Endodermal cell (in vitro differentiated cells): ENCODE measurements around the gene C4orf46. TPM values are rescaled to one million over a fixed set of nuclear protein-coding genes. Genes with fewer than 3 reads are reported as not detected.

ENCODE experiments used
- DNase-seq: peaks from one replicate; pipeline ENCODE4 v3.0.0-alpha.2; 2017
- H3K27ac ChIP-seq: 2 replicates; pipeline ENCODE4 v1.5.1; 2013; ENCODE audit warnings: mild to moderate bottlenecking, low read depth, low read length, moderate library complexity
- H3K27me3 ChIP-seq: 2 replicates; pipeline ENCODE4 v1.6.1; 2013; ENCODE audit warnings: mild to moderate bottlenecking, low read length, moderate library complexity; ENCODE audit not compliant: insufficient read depth, control insufficient read depth, poor library complexity, severe bottlenecking
- H3K36me3 ChIP-seq: 2 replicates; pipeline ENCODE4 v1.7.0; 2013; ENCODE audit warnings: mild to moderate bottlenecking, low read length, moderate library complexity; ENCODE audit not compliant: control insufficient read depth, insufficient read depth
- H3K4me1 ChIP-seq: one replicate; pipeline ENCODE4 v1.7.0; 2013; ENCODE audit warnings: low read length; ENCODE audit not compliant: control insufficient read depth, insufficient read depth
- H3K4me3 ChIP-seq: 2 replicates; pipeline ENCODE4 v1.5.1; 2013; ENCODE audit warnings: mild to moderate bottlenecking, low read length, moderate library complexity
- H3K9ac ChIP-seq: 2 replicates; pipeline ENCODE4 v1.6.1; 2013; ENCODE audit warnings: mild to moderate bottlenecking, low read length, moderate library complexity; ENCODE audit not compliant: poor library complexity, severe bottlenecking; ENCODE audit errors: extremely low read depth
- H3K9me3 ChIP-seq: 2 replicates; pipeline ENCODE4 v1.6.1; 2013; ENCODE audit warnings: mild to moderate bottlenecking, low read length, moderate library complexity; ENCODE audit not compliant: control insufficient read depth
- H3K27ac Mint-ChIP-seq: 2 replicates; pipeline ENCODE4 v1.8.0; 2020; ENCODE audit warnings: mixed read lengths
- H3K27me3 Mint-ChIP-seq: 2 replicates; pipeline ENCODE4 v1.8.0; 2021; ENCODE audit warnings: mild to moderate bottlenecking, mixed read lengths; ENCODE audit not compliant: insufficient read depth
- H3K36me3 Mint-ChIP-seq: 2 replicates; pipeline ENCODE4 v1.8.0; 2020; ENCODE audit warnings: low read depth, mixed read lengths
- H3K4me1 Mint-ChIP-seq: 2 replicates; pipeline ENCODE4 v1.8.0; 2020; ENCODE audit warnings: mixed read lengths
- H3K4me3 Mint-ChIP-seq: 2 replicates; pipeline ENCODE4 v1.8.0; 2020; ENCODE audit warnings: mild to moderate bottlenecking, moderate library complexity, mixed read lengths
- H3K9me3 Mint-ChIP-seq: 2 replicates; pipeline ENCODE4 v1.8.0; 2020; ENCODE audit warnings: mild to moderate bottlenecking, mixed read lengths
- CTCF ChIP-seq: fragments of 200-600 bp; sonication (generic); conservative IDR thresholded peaks from 2 replicates; pipeline ENCODE4 v1.5.0; 2021; ENCODE audit warnings: antibody characterized with exemption, mild to moderate bottlenecking
- WGBS, 2 experiments: methylation state at CpG; one replicate each; pipeline versions ENCODE4 v1.1.5 to v1.1.7; 2013; ENCODE audit warnings: missing lambda C conversion rate in 2 of 2, mixed read lengths in 1 of 2; ENCODE audit not compliant: insufficient coverage in 1 of 2, insufficient read length in 1 of 2; 5-methylcytosine and 5-hydroxymethylcytosine counted together
- total RNA-seq, 2 donors: library from RNA; stranded (reverse); fragmentation: NEBNext Ultra II Directional in 1 of 2; extraction: Animal tissue kit (Norgen Biotek cat#: 25700) in 1 of 2; gene quantifications; 2 replicates in 1 of 2; 3 replicates in 1 of 2; pipeline ENCODE4 v1.2.1, GENCODE V29; 2021

Gene C4orf46
- total RNA-seq, 2 donors from 2014 or later, result 18.1 to 22.0 TPM

- Histone ChIP-seq H3K27ac (no peak overlapping the region), H3K9me3 (no peaks in the 10 kb centered on the region), H3K4me3 (no peak overlapping the region), H3K4me1 (no peaks in the 10 kb centered on the region), H3K36me3 (no peaks in the 10 kb centered on the region), H3K27me3 (no peaks in the 10 kb centered on the region), H3K9ac (no peak overlapping the region)
- H3K27ac Mint-ChIP-seq, result no peak overlapping the region
- H3K9me3 Mint-ChIP-seq, result peaks cover 2% of the 10 kb centered on the region
- no peak for DNase-seq
- no peak for TF ChIP-seq CTCF
- 90 to 96% methylated on average over 6 to 11 of the region's 11 CpGs for WGBS, 2 experiments
- H3K4me3 Mint-ChIP-seq, result no peak overlapping the region
- no peaks in the 10 kb centered on the region for H3K36me3 Mint-ChIP-seq
- H3K4me1 Mint-ChIP-seq, result peaks cover 10% of the 10 kb centered on the region
- H3K27me3 Mint-ChIP-seq, result peaks cover 6% of the 10 kb centered on the region
Observed at GRCh38 chr4:158657291-158657690, 14.4 kb downstream of the C4orf46 start.

DNA sequence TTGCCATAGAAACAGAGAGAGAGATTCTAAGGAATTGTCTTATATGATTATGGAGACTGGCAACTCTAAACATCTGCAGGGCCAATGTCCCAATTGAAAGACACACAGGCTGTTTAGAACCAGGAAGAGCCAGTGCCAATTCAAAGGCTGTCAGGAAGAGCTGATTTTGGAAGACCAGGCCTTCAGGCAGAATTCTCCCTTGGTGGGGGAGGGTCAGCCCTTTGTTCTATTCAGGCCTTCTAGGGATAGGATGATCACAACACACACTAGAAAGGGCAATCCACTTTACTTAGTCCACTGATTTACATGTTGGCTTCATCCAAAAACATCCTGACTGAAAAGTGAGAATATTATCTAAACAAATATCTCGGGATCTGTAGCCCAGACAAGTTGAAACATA is 15.2 kb downstream of the C4orf46 start:
- H3K27me3 ChIP-seq, result no peaks in the 10 kb centered on the region
- H3K4me3 Mint-ChIP-seq, result no peak overlapping the region
- H3K27ac Mint-ChIP-seq, result no peak overlapping the region
- H3K4me1 Mint-ChIP-seq, result peaks cover 10% of the 10 kb centered on the region
- H3K4me3 ChIP-seq, result no peak overlapping the region
- no peak for TF ChIP-seq CTCF
- H3K9ac ChIP-seq, result no peak overlapping the region
- no peaks in the 10 kb centered on the region for H3K36me3 Mint-ChIP-seq
- H3K27ac ChIP-seq, result no peak overlapping the region
- no peak for DNase-seq
- peaks cover 6% of the 10 kb centered on the region for H3K27me3 Mint-ChIP-seq
- H3K9me3 ChIP-seq, result no peaks in the 10 kb centered on the region
- H3K4me1 ChIP-seq, result no peaks in the 10 kb centered on the region
- H3K36me3 ChIP-seq, result no peaks in the 10 kb centered on the region
- peaks cover 2% of the 10 kb centered on the region for H3K9me3 Mint-ChIP-seq
- WGBS, 2 experiments, result 71% methylated on average over 1 of the region's 1 CpG; no CpG with 5 or more reads in 1 of the 2 experiments

DNA sequence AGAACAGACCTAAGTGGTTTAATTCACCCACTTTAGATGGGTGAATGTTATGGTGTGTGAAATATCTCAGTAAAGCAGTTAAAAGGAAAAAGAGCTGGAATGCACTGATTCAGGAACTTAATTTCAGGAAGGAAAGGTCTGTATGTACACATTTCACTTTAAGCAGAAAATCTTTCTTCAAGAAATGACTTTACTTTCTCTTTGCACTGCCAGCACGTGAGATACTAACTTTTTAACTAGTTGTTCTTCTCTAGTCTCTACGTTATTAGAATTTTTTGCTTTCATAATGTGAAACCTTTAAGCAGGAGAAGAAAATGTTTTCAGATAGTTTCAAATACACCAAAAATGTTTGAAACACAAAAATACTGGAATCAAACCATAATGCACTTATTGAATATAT is 18.8 kb downstream of the C4orf46 start:
- H3K27me3 Mint-ChIP-seq, result no peaks in the 10 kb centered on the region
- 90% methylated on average over 2 of the region's 2 CpGs; no CpG with 5 or more reads in 1 of the 2 experiments for WGBS, 2 experiments
- H3K36me3 ChIP-seq, result no peaks in the 10 kb centered on the region
- no peaks in the 10 kb centered on the region for H3K4me1 ChIP-seq
- H3K36me3 Mint-ChIP-seq, result no peaks in the 10 kb centered on the region
- no peak for DNase-seq
- no peak overlapping the region for H3K4me3 ChIP-seq
- no peak overlapping the region for H3K27ac Mint-ChIP-seq
- no peak overlapping the region for H3K9ac ChIP-seq
- H3K27me3 ChIP-seq, result no peaks in the 10 kb centered on the region
- H3K4me3 Mint-ChIP-seq, result no peak overlapping the region
- H3K27ac ChIP-seq, result no peak overlapping the region
- no peaks in the 10 kb centered on the region for H3K9me3 ChIP-seq
- TF ChIP-seq CTCF, result no peak
- no peaks in the 10 kb centered on the region for H3K9me3 Mint-ChIP-seq
- peaks cover 4% of the 10 kb centered on the region for H3K4me1 Mint-ChIP-seq
